Caco-2 (cell line): ENCODE results near the gene METTL21A. TPM values are rescaled to one million over a fixed set of nuclear protein-coding genes. Genes with fewer than 3 reads are reported as not detected.

Source experiments
- BruUV-seq: library from RNA; stranded (reverse); fragments of 400-500 nt; replicated peaks from 2 replicates; lab custom pipeline; 2021; lab: Mats Ljungman, UMichigan
- CTCF ChIA-PET: fragments of 300-600 bp; sonication (Branson Sonifier 250); formaldehyde crosslinking; loops from one replicate; lab custom pipeline; 2022; ENCODE audit warnings: antibody characterized with exemption; lab: Charles Lee
- POLR2A ChIA-PET: fragments of 300-600 bp; sonication (Branson Sonifier 250); formaldehyde crosslinking; loops from one replicate; lab custom pipeline; 2022; ENCODE audit warnings: antibody characterized with exemption; lab: Charles Lee
- DNase-seq, 2 experiments: peaks; one replicate each; pipeline versions ENCODE4 v3.0.0 to v3.0.0-alpha.2; 2020 to 2022
- H3K27me3 ChIP-seq: replicated peaks from 2 replicates; pipeline ENCODE4 v1.6.0; 2011; ENCODE audit warnings: low read length; ENCODE audit not compliant: control insufficient read depth, insufficient read depth
- H3K36me3 ChIP-seq: 2 replicates; pipeline ENCODE4 v1.5.1; 2011; ENCODE audit warnings: low read length; ENCODE audit not compliant: control insufficient read depth, insufficient read depth
- H3K4me1 ChIP-seq: fragments of 250-450 bp; sonication (Bioruptor Pico); 2 replicates; pipeline ENCODE4 v1.5.1; 2020; ENCODE audit warnings: mild to moderate bottlenecking
- H3K4me3 ChIP-seq: 2 replicates; pipeline ENCODE4 v1.5.1; 2011; ENCODE audit warnings: low read depth, mild to moderate bottlenecking, control low read depth, low read length
- H3K9me3 ChIP-seq: fragments of 250-450 bp; sonication (Bioruptor Pico); 2 replicates; pipeline ENCODE4 v1.5.1; 2020; ENCODE audit warnings: mild to moderate bottlenecking, moderate library complexity
- H3K27ac Mint-ChIP-seq: one replicate; pipeline ENCODE4 v1.8.0; 2022; ENCODE audit warnings: mixed read lengths; ENCODE audit not compliant: unreplicated experiment
- H3K27me3 Mint-ChIP-seq: one replicate; pipeline ENCODE4 v1.8.0; 2022; ENCODE audit warnings: mixed read lengths; ENCODE audit not compliant: insufficient read depth, unreplicated experiment
- H3K36me3 Mint-ChIP-seq: one replicate; pipeline ENCODE4 v1.8.0; 2022; ENCODE audit warnings: mild to moderate bottlenecking, mixed read lengths; ENCODE audit not compliant: insufficient read depth, unreplicated experiment
- H3K4me1 Mint-ChIP-seq: one replicate; pipeline ENCODE4 v1.8.0; 2022; ENCODE audit warnings: low read depth, mixed read lengths; ENCODE audit not compliant: unreplicated experiment
- H3K4me3 Mint-ChIP-seq: one replicate; pipeline ENCODE4 v1.8.0; 2022; ENCODE audit warnings: mild to moderate bottlenecking, moderate library complexity, mixed read lengths; ENCODE audit not compliant: unreplicated experiment
- H3K9me3 Mint-ChIP-seq: one replicate; pipeline ENCODE4 v1.8.0; 2022; ENCODE audit warnings: mixed read lengths; ENCODE audit not compliant: unreplicated experiment
- CTCF ChIP-seq, 2 experiments: fragments of 200-600 bp in 1 of 2; IDR thresholded peaks; 1 replicate in 1 of 2; 2 replicates in 1 of 2; pipeline versions ENCODE4 v1.5.1 to v1.8.0; 2011 to 2022; ENCODE audit warnings: antibody characterized with exemption in 1 of 2, control low read depth in 1 of 2, inconsistent platforms in 1 of 2, low read depth in 1 of 2, low read length in 1 of 2, mild to moderate bottlenecking in 1 of 2, moderate library complexity in 1 of 2; ENCODE audit not compliant: insufficient read depth in 1 of 2, severe bottlenecking in 1 of 2, unreplicated experiment in 1 of 2
- intact Hi-C: fragments of 100-400 bp; cut with micrococcal nuclease; formaldehyde crosslinking; loops from one replicate; pipeline ENCODE4 v1.10.0; 2022; ENCODE audit not compliant: unreplicated experiment
- total RNA-seq: library from RNA; stranded (reverse); gene quantifications from 2 replicates; pipeline ENCODE4 v1.2.3, GENCODE V29; 2022

METTL21A gene
- total RNA-seq, 1 experiment from 2014 or later: 31.0 TPM

GRCh38 chr2:207663870-207664545 is 38.8 kb upstream of the METTL21A start:
- Histone ChIP-seq H3K9me3 (no peaks in the 10 kb centered on the region), H3K4me1 (peaks cover 6% of the 10 kb centered on the region), H3K36me3 (no peaks in the 10 kb centered on the region), H3K4me3 (no peak overlapping the region), H3K27me3 (no peaks in the 10 kb centered on the region)
- intact Hi-C loops: no loop called here
- no peaks in the 10 kb centered on the region for H3K36me3 Mint-ChIP-seq
- no TSS peak for BruUV-seq
- no peaks in the 10 kb centered on the region for H3K27me3 Mint-ChIP-seq
- H3K4me3 Mint-ChIP-seq: no peak overlapping the region
- no peak for DNase-seq
- ChIA-PET CTCF (interaction anchor here (0.5 kb wide), 1 partner anchor 376 kb away, joined by 4 read pairs; no protein-coding TSS in a partner anchor), POLR2A (no interaction called here)
- no peak for TF ChIP-seq CTCF (IDR thresholded peaks at IDR 0.05; ENCODE audit: insufficient read depth in 1 of 2, low read depth in 1 of 2, low read length in 1 of 2, severe bottlenecking in 1 of 2, unreplicated experiment in 1 of 2)
- no peak overlapping the region for H3K27ac Mint-ChIP-seq
- peaks cover 10% of the 10 kb centered on the region for H3K4me1 Mint-ChIP-seq
- H3K9me3 Mint-ChIP-seq: no peaks in the 10 kb centered on the region

GRCh38 chr2:207662203-207662602 is 37.0 kb upstream of the METTL21A start:
- TF ChIP-seq CTCF (IDR thresholded peaks at IDR 0.05; ENCODE audit: insufficient read depth in 1 of 2, low read depth in 1 of 2, low read length in 1 of 2, severe bottlenecking in 1 of 2, unreplicated experiment in 1 of 2): no peak
- H3K4me1 Mint-ChIP-seq: peaks cover 10% of the 10 kb centered on the region
- CTCF ChIA-PET: no interaction called here

GRCh38 chr2:207660994-207661393 is 35.8 kb upstream of the METTL21A start:
- Mint-ChIP-seq H3K36me3 (no peaks in the 10 kb centered on the region), H3K4me1 (peaks cover 13% of the 10 kb centered on the region), H3K27me3 (no peaks in the 10 kb centered on the region), H3K4me3 (no peak overlapping the region), H3K27ac (peak overlapping the region; percentile 37), H3K9me3 (no peaks in the 10 kb centered on the region)
- Histone ChIP-seq H3K9me3 (no peaks in the 10 kb centered on the region), H3K4me3 (no peak overlapping the region), H3K36me3 (no peaks in the 10 kb centered on the region), H3K4me1 (peaks cover 6% of the 10 kb centered on the region), H3K27me3 (no peaks in the 10 kb centered on the region)
- CTCF ChIA-PET: no interaction called here
- TF ChIP-seq CTCF (IDR thresholded peaks at IDR 0.05; ENCODE audit: insufficient read depth in 1 of 2, low read depth in 1 of 2, low read length in 1 of 2, severe bottlenecking in 1 of 2, unreplicated experiment in 1 of 2): no peak
- peak; percentile 17 to 45 for DNase-seq
- BruUV-seq: no TSS peak
- POLR2A ChIA-PET: interaction anchor here (1.0 kb wide), 1 partner anchor 36 kb away, joined by 3 read pairs; the partner anchor contains the start of gene METTL21A
- intact Hi-C loops: no loop called here

More at GRCh38 chr2:207662203-207662602, 37.0 kb upstream of the METTL21A start:
- Histone ChIP-seq H3K27me3 (no peaks in the 10 kb centered on the region), H3K9me3 (no peaks in the 10 kb centered on the region), H3K4me1 (peaks cover 6% of the 10 kb centered on the region), H3K36me3 (no peaks in the 10 kb centered on the region), H3K4me3 (no peak overlapping the region)
- no peak for DNase-seq
- Mint-ChIP-seq H3K36me3 (no peaks in the 10 kb centered on the region), H3K9me3 (no peaks in the 10 kb centered on the region), H3K4me3 (no peak overlapping the region), H3K27me3 (no peaks in the 10 kb centered on the region), H3K27ac (no peak overlapping the region)
- POLR2A ChIA-PET: no interaction called here
- intact Hi-C loops: no loop called here
- no TSS peak for BruUV-seq
